Skeletal muscle satellite cell (primary cell): ENCODE measurements around the gene SAMD10.
"Not testable (repeated sequence)": the region's sequence is repeated elsewhere in the genome, so short reads cannot be mapped to it uniquely, and the experiment has no call there.

Experiments
- H3K27me3 ChIP-seq: 2 replicates; pipeline ENCODE4 v1.7.0; 2013; ENCODE audit warnings: low read length; ENCODE audit not compliant: control insufficient read depth, insufficient read depth
- H3K36me3 ChIP-seq: 2 replicates; pipeline ENCODE4 v1.7.0; 2013; ENCODE audit warnings: mild to moderate bottlenecking, control low read depth, low read length; ENCODE audit not compliant: insufficient read depth
- H3K4me1 ChIP-seq: 2 replicates; pipeline ENCODE4 v1.7.0; 2013; ENCODE audit warnings: low read length; ENCODE audit not compliant: control insufficient read depth, insufficient read depth
- H3K4me2 ChIP-seq: 2 replicates; pipeline ENCODE4 v1.7.0; 2013; ENCODE audit warnings: mild to moderate bottlenecking, low read length
- H3K4me3 ChIP-seq: 2 replicates; pipeline ENCODE4 v1.7.0; 2013; ENCODE audit warnings: low read length
- H3K9ac ChIP-seq: 2 replicates; pipeline ENCODE4 v1.7.0; 2013; ENCODE audit warnings: mild to moderate bottlenecking, low read depth, low read length, moderate library complexity
- H3K9me3 ChIP-seq: replicated peaks from 2 replicates; pipeline ENCODE4 v1.7.0; 2013; ENCODE audit warnings: mild to moderate bottlenecking, control low read depth, low read length

The SAMD10 gene

DNA sequence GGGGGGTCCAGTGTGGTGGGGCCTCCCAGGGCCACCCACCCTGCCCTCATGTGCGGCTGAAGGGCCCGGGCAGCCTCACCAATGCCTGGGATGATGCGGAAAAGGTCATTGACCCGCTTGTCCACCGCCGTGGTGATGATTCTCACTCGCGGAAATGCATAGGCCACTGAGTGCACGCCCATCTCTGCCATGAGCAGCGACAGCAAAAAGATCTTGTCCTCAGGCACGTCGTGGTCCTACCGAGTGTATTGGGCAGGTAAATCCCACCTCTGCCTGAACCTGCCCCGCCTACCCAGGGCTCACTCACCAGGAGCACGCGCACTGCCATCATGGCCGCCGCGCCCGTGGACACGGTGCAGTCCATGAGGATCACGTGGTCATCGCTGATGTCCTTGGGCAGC is 39.4 kb downstream of the SAMD10 start:
- no peaks in the 10 kb centered on the region for H3K9me3 ChIP-seq
- H3K4me2 ChIP-seq = no peak overlapping the region
- H3K9ac ChIP-seq = no peak overlapping the region
- H3K4me3 ChIP-seq = no peak overlapping the region
- H3K36me3 ChIP-seq = peaks cover 66% of the 10 kb centered on the region
- H3K4me1 ChIP-seq = no peaks in the 10 kb centered on the region
- H3K27me3 ChIP-seq = no peaks in the 10 kb centered on the region

DNA sequence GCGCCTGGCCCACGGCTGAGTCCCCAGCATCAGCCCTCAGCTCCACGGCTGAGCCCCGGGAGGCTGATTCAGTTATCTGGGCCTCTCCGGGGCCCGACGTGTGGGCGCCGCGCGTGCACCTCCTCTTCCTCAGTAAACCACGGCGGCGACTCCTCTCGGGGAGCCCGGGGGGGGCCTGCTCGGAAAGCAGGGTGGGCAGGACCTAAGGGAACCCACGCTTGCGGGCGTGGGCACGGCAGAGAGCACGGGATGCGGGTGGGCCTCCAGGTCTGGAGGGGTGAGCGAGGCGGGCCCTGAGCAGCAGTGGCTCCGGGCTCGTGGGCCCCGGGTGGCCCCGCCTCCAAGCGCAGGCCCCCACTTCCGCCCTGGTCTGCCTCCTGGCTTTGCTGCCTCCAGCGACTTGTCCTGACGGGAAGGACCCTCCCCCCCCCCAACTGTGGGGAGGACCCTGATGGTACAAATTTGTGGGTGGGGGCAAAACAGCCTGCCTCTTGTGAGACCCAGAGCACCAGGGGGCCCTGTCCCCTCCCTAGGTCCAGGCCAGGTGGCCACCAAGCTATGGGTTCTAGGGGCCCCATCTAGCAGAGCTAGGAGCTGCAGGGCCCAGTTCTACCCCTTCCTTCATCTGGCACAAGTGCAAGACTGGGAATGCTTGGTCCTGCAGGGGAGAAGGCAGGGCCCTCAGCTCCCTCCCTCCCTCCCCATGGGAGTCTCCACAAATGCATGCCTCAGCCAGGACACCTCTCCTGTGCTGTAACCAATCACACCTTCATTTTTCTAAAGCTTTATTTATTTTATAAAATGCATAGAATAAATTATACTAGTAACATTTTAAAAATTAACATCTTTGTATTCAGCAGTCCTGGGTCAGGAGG is 40.1 kb downstream of the SAMD10 start:
- Histone ChIP-seq H3K4me1 (no peaks in the 10 kb centered on the region), H3K4me2 (no peak overlapping the region), H3K9ac (no peak overlapping the region), H3K36me3 (peaks cover 68% of the 10 kb centered on the region), H3K9me3 (no peaks in the 10 kb centered on the region), H3K27me3 (no peaks in the 10 kb centered on the region), H3K4me3 (no peak overlapping the region)

DNA sequence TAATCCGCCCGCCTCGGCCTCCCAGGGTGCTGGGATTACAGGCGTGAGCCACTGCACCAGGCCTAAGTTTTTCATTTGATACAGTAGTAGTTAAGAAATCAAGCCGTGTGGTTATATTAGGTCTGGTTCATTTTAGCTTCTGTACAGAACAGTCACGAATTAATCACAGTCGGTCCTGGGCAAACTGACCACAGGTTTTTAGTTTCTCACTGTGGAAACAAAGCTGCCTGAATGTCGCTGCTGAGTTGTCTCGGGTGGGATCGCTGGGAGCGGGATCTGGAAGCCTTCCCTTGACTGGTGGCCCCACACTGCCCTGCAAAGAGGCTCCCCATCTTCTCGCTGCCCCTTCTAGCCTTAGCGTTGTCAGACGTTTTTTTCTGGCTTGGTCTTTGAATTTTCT is 41.8 kb downstream of the SAMD10 start:
- Histone ChIP-seq H3K36me3 (peaks cover 64% of the 10 kb centered on the region), H3K9me3 (no peaks in the 10 kb centered on the region), H3K4me3 (no peak overlapping the region), H3K27me3 (no peaks in the 10 kb centered on the region), H3K9ac (no peak overlapping the region), H3K4me2 (no peak overlapping the region), H3K4me1 (no peaks in the 10 kb centered on the region)

DNA sequence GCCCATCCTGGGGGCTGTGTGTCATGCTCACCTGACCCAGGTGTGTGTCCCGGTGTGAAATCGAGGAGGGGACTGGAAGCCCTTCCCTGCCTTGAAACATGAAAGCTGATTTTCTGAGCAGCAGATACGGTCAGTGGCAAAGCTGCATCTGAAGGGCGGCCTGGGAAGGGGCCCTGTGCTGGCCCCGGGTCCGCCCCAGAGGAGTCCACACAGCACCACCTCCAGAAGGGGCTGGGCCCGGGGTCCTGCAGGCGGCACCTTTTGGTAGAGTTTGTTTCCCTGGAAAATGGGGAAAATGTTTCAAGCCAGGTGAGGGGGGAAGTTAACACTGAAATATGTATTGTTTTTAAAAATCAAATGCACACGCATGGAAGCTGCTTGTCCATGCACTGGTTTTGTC is 44.0 kb downstream of the SAMD10 start:
- Histone ChIP-seq H3K27me3 (no peaks in the 10 kb centered on the region), H3K36me3 (peaks cover 72% of the 10 kb centered on the region), H3K4me2 (no peak overlapping the region), H3K9ac (no peak overlapping the region), H3K4me3 (no peak overlapping the region), H3K4me1 (no peaks in the 10 kb centered on the region), H3K9me3 (no peaks in the 10 kb centered on the region)

DNA sequence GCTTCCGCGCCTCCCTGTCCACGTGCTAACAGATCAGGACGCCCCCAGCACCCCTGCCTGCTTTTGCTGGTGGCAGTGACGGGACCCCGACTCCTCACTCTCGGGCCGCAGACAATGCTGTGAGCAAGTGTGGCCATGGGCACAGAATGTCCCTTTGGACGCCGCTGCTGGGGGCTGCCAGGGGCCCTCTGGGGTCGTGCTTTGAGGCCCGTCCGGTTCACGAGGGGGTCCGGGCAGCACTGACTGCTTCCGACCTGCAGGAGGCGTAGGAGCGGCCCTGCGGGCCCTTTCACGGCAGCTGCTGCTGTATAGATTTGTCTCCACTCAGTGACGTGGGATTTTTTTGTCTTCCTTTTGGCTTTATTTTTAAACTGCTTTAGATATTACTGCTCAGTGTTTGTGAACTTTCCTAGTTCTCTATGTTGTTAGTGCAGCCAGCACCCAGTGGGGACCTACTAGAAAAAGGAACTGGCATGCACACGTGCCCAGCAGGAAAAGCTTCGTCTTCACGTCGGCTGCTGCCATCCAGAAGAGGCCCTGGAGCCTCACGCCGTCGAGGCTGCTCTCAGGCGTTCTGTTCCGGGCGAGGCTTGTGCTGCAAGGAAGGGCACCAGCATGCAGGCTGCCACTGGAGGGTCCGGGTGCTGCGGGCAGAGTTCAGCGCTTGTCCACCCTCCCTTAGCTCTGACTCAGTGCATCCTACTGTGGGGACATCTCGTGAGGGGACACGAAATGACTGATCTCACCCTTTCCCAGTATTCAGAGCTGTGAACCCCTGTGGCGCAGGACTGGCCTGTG is 45.0 kb downstream of the SAMD10 start:
- H3K36me3 ChIP-seq = peaks cover 73% of the 10 kb centered on the region
- H3K4me1 ChIP-seq = no peaks in the 10 kb centered on the region
- no peaks in the 10 kb centered on the region for H3K27me3 ChIP-seq
- no peak overlapping the region for H3K9ac ChIP-seq
- H3K9me3 ChIP-seq = no peaks in the 10 kb centered on the region
- no peak overlapping the region for H3K4me2 ChIP-seq
- H3K4me3 ChIP-seq = no peak overlapping the region

DNA sequence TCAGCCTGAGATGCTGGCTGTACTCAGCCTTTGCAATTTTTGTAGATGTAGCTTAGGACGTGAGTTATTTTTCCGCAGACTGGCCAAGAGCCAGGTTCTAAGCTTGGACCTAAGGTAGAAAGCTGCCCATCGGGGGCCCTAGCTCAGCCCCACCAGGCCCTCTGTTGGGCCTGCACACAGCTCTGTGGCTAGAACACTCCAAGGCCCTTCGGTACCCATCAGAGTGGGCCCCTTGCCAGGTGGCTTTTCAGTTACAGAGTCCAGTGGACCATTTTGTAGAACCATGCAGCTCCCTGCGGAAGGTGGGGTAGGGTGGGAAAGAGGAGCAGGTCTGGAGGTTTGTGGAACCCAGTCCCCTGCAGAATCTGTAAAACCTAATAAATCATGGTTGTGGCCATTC is 45.8 kb downstream of the SAMD10 start:
- Histone ChIP-seq H3K4me3 (no peak overlapping the region), H3K9ac (no peak overlapping the region), H3K4me1 (no peaks in the 10 kb centered on the region), H3K27me3 (no peaks in the 10 kb centered on the region), H3K4me2 (no peak overlapping the region), H3K36me3 (peaks cover 73% of the 10 kb centered on the region), H3K9me3 (no peaks in the 10 kb centered on the region)

DNA sequence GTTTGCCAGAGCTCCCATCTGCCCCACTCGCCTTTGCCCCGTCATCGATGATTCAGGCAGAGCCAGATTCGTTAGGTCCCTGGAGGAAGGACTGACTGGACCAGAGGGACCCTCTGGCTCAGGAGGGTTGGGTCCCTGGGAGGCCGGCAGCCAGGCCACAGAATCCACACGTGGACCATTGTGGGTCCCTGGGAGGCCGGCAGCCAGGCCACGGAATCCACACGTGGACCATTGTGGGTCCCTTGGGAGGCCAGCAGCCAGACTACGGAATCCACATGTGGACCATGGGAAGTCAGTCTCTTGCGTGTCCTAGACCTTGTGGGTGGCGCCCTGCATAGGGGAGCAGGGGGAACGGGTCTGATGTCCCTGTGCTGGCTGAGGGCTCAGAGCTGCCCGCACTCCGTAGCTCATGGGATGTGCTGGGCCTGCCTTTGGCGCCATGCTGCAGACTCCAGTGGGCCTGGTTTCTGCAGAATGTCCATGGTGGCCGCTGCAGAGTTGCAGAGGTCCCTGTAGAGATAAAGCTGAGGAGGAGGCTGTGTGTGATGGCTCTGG is 46.8 kb downstream of the SAMD10 start:
- no peaks in the 10 kb centered on the region for H3K4me1 ChIP-seq
- H3K27me3 ChIP-seq = no peaks in the 10 kb centered on the region
- H3K4me3 ChIP-seq = no peak overlapping the region
- H3K36me3 ChIP-seq = peaks cover 81% of the 10 kb centered on the region
- no peaks in the 10 kb centered on the region for H3K9me3 ChIP-seq
- H3K4me2 ChIP-seq = no peak overlapping the region
- H3K9ac ChIP-seq = no peak overlapping the region

DNA sequence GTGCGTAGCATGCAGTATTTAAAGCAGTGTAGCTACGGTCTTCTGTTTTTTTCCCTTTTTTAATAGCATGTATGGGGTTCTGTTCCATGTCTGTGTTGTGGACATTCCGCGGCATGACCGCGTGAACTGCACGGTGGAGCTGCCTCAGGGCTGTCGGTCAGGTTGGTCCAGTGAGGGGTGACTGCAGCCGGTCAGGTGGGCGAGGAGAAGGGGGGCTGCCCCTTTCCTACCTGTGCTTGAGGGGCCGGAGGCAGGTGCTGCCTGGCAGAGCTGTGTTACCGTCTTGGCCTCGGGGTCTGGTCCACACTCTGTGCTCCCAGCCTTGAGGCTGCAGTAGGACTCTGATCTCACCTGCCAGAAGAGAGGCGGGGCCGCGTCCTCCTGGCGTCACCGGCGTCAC is 47.7 kb downstream of the SAMD10 start:
- Histone ChIP-seq H3K4me3 (no peak overlapping the region), H3K4me1 (no peaks in the 10 kb centered on the region), H3K27me3 (no peaks in the 10 kb centered on the region), H3K4me2 (no peak overlapping the region), H3K9me3 (no peaks in the 10 kb centered on the region), H3K36me3 (peaks cover 82% of the 10 kb centered on the region), H3K9ac (no peak overlapping the region)

DNA sequence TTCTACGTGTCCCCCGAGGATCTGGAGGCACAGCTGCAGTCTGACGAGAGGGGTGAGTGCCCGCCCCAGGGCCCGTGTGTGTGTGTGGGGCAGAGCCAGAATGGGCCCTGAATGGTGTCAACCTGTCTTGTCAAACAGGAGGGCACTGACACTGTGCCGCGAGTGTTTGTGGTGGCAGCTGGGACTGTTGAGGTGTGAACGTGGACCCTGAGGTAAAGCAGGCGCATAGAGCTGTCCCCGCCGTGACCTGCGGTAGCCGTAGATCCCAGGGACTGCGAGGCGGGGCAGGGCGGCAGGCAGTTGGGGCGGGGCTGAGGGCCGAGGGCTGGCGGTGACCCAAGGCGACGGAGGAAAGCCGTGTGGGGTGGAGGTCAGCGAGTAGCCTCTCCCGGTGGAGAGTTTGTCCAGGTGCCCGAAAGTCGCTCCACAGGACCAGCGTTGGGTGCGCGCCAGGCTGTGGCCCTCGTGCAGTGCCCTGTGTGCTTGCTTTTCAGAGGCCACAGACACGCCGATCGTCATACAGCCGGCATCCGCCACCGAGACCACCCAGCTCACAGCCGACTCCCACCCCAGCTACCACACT is 48.4 kb downstream of the SAMD10 start:
- Histone ChIP-seq H3K4me2 (no peak overlapping the region), H3K4me3 (no peak overlapping the region), H3K4me1 (no peaks in the 10 kb centered on the region), H3K27me3 (no peaks in the 10 kb centered on the region), H3K9me3 (no peaks in the 10 kb centered on the region), H3K9ac (no peak overlapping the region), H3K36me3 (peaks cover 83% of the 10 kb centered on the region)

DNA sequence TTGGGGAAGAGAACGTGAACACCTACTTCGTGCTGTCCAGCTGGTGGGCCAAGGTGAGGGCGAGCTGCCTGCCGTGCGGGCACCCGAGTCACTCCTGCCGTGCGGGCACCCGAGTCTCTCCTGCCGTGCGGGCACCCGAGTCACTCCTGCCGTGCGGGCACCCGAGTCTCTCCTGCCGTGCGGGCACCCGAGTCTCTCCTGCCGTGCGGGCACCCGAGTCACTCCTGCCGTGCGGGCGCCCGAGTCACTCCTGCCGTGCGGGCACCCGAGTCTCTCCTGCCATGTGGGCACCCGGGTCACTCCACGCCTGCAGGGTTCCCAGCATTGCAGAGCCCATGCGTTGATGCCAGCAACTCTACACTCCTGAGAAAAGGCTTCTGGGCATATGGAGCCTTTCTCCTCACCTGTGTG is 50.0 kb downstream of the SAMD10 start:
- not testable (repeated sequence) for H3K4me3 ChIP-seq, H3K4me2 ChIP-seq, H3K4me1 ChIP-seq, H3K27me3 ChIP-seq, H3K9ac ChIP-seq, H3K9me3 ChIP-seq
- H3K36me3 ChIP-seq = peaks cover 67% of the 10 kb centered on the region

DNA sequence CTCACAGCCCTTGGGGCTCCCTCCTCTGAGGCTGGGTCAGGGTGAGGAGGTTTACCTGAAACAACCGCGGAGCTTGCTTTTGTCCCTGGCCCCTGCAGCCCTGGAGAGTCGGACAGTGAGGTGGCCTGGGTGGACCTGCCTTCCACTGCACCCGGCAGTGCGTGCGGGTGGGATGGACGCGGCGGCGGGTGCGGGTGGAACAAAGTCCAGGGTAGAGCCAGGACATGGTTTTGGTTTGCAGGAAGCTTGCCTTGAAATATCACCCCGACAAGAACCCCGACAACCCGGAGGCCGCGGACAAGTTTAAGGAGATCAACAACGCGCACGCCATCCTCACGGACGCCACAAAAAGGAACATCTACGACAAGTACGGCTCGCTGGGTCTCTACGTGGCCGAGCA is 50.4 kb downstream of the SAMD10 start:
- no peaks in the 10 kb centered on the region for H3K27me3 ChIP-seq
- peaks cover 64% of the 10 kb centered on the region for H3K36me3 ChIP-seq
- no peaks in the 10 kb centered on the region for H3K4me1 ChIP-seq
- no peaks in the 10 kb centered on the region for H3K9me3 ChIP-seq
- H3K9ac ChIP-seq = no peak overlapping the region
- no peak overlapping the region for H3K4me2 ChIP-seq
- H3K4me3 ChIP-seq = no peak overlapping the region
